ENCODE data around the gene MACROD2.

DNA sequence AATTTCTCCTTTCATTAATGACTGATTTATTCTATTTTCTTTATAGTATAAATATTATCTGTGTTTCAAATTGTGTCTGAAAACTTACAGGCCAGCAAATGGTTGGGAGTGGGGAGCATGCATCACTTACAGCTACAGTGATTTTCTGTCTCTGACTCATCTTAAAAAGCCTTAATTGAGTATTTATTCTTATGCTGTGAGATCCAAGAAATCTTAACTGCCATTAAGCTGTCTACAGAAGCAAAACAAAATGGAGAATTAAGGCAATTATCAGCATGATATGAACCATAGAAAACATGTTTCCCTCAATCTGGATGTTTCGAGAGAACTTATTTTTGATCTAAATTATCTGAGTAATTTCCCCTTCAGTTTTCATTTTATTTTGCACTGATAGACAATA, 1746.8 kb downstream of the MACROD2 start:
- TF ChIP-seq, protein P1, sequence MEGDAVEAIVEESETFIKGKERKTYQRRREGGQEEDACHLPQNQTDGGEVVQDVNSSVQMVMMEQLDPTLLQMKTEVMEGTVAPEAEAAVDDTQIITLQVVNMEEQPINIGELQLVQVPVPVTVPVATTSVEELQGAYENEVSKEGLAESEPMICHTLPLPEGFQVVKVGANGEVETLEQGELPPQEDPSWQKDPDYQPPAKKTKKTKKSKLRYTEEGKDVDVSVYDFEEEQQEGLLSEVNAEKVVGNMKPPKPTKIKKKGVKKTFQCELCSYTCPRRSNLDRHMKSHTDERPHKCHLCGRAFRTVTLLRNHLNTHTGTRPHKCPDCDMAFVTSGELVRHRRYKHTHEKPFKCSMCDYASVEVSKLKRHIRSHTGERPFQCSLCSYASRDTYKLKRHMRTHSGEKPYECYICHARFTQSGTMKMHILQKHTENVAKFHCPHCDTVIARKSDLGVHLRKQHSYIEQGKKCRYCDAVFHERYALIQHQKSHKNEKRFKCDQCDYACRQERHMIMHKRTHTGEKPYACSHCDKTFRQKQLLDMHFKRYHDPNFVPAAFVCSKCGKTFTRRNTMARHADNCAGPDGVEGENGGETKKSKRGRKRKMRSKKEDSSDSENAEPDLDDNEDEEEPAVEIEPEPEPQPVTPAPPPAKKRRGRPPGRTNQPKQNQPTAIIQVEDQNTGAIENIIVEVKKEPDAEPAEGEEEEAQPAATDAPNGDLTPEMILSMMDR (IDR thresholded peaks at IDR 0.05; ENCODE audit: poor library complexity, severe bottlenecking) = no peak
- TF ChIP-seq, protein P2, sequence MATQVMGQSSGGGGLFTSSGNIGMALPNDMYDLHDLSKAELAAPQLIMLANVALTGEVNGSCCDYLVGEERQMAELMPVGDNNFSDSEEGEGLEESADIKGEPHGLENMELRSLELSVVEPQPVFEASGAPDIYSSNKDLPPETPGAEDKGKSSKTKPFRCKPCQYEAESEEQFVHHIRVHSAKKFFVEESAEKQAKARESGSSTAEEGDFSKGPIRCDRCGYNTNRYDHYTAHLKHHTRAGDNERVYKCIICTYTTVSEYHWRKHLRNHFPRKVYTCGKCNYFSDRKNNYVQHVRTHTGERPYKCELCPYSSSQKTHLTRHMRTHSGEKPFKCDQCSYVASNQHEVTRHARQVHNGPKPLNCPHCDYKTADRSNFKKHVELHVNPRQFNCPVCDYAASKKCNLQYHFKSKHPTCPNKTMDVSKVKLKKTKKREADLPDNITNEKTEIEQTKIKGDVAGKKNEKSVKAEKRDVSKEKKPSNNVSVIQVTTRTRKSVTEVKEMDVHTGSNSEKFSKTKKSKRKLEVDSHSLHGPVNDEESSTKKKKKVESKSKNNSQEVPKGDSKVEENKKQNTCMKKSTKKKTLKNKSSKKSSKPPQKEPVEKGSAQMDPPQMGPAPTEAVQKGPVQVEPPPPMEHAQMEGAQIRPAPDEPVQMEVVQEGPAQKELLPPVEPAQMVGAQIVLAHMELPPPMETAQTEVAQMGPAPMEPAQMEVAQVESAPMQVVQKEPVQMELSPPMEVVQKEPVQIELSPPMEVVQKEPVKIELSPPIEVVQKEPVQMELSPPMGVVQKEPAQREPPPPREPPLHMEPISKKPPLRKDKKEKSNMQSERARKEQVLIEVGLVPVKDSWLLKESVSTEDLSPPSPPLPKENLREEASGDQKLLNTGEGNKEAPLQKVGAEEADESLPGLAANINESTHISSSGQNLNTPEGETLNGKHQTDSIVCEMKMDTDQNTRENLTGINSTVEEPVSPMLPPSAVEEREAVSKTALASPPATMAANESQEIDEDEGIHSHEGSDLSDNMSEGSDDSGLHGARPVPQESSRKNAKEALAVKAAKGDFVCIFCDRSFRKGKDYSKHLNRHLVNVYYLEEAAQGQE (IDR thresholded peaks at IDR 0.05; ENCODE audit: borderline replicate concordance) = no peak
- TF ChIP-seq EZH2 (IDR thresholded peaks at IDR 0.05; ENCODE audit: borderline replicate concordance, insufficient read depth, low read length, poor library complexity, severe bottlenecking) (no peak), RAD21 (conservative IDR thresholded peaks at IDR 0.05) (no peak), POLR2AphosphoS5 (IDR thresholded peaks at IDR 0.05) (no peak)
